HepG2 (cell line): Measurements from ENCODE around the gene LAMA5. TPM values are rescaled to one million over a fixed set of nuclear protein-coding genes. Genes with fewer than 3 reads are reported as not detected.

Experiments
- AHR ChIP-seq: IDR thresholded peaks from 2 replicates; pipeline ENCODE4 v1.6.1; 2018; ENCODE audit warnings: missing genetic modification reagents, missing compliant biosample characterization
- ARNT2 ChIP-seq: sonication (generic); formaldehyde crosslinking; IDR thresholded peaks from 2 replicates; pipeline ENCODE4 v1.8.0; 2022; ENCODE audit warnings: mild to moderate bottlenecking, low read depth, missing genetic modification reagents, moderate library complexity
- CC2D1A ChIP-seq: sonication (generic); formaldehyde crosslinking; IDR thresholded peaks from 2 replicates; pipeline ENCODE4 v1.8.1; 2023; ENCODE audit warnings: mild to moderate bottlenecking, missing genetic modification reagents
- FOXA3 ChIP-seq: IDR thresholded peaks from 2 replicates; pipeline ENCODE4 v1.6.1; 2016; ENCODE audit warnings: missing genetic modification reagents, missing compliant biosample characterization
- HIVEP1 ChIP-seq: sonication (generic); formaldehyde crosslinking; IDR thresholded peaks from 2 replicates; pipeline ENCODE4 v1.4.0; 2020; ENCODE audit warnings: mild to moderate bottlenecking, missing genetic modification reagents
- LCORL ChIP-seq, 2 experiments: fragments of 450-650 bp in 1 of 2; sonication (generic) in 1 of 2; formaldehyde crosslinking in 1 of 2; IDR thresholded peaks; 2 replicates each; pipeline versions ENCODE4 v1.5.0 to v1.6.1; 2017 to 2020; ENCODE audit warnings: antibody characterized with exemption in 1 of 2, missing genetic modification reagents in 1 of 2
- MLXIP ChIP-seq: sonication (generic); formaldehyde crosslinking; IDR thresholded peaks from 2 replicates; pipeline ENCODE4 v1.9.0; 2021; ENCODE audit warnings: missing genetic modification reagents, borderline replicate concordance
- NR2F6 ChIP-seq, 2 experiments: IDR thresholded peaks; 2 replicates each; pipeline ENCODE4 v1.6.1; 2016; ENCODE audit warnings: antibody characterized with exemption in 1 of 2, mild to moderate bottlenecking in 1 of 2
- PHF8 ChIP-seq: sonication (generic); formaldehyde crosslinking; IDR thresholded peaks from 2 replicates; pipeline ENCODE4 v1.5.0; 2020; ENCODE audit warnings: missing genetic modification reagents
- PRPF4 ChIP-seq: fragments of 200-400 bp; formaldehyde crosslinking; IDR thresholded peaks from 2 replicates; pipeline ENCODE4 v1.6.1; 2016; ENCODE audit warnings: low read length, low read depth; ENCODE audit not compliant: poor library complexity, severe bottlenecking
- SIX1 ChIP-seq: sonication (generic); formaldehyde crosslinking; IDR thresholded peaks from 2 replicates; pipeline ENCODE4 v1.4.0; 2020; ENCODE audit warnings: missing genetic modification reagents, borderline replicate concordance
- SRY ChIP-seq: sonication (generic); formaldehyde crosslinking; IDR thresholded peaks from 2 replicates; pipeline ENCODE4 v1.8.0; 2022; ENCODE audit warnings: mild to moderate bottlenecking, missing genetic modification reagents
- TIGD3 ChIP-seq: sonication (generic); formaldehyde crosslinking; IDR thresholded peaks from 2 replicates; pipeline ENCODE4 v1.5.1; 2020; ENCODE audit warnings: mild to moderate bottlenecking, missing genetic modification reagents, borderline replicate concordance
- ZFP36L1 ChIP-seq: sonication (generic); formaldehyde crosslinking; IDR thresholded peaks from 2 replicates; pipeline ENCODE4 v1.8.0; 2022; ENCODE audit warnings: mild to moderate bottlenecking, missing genetic modification reagents, moderate library complexity
- ZFP82 ChIP-seq: sonication (generic); formaldehyde crosslinking; IDR thresholded peaks from 2 replicates; pipeline ENCODE4 v1.5.1; 2020; ENCODE audit warnings: mild to moderate bottlenecking, missing genetic modification reagents, borderline replicate concordance
- ZNF264 ChIP-seq: sonication (generic); formaldehyde crosslinking; IDR thresholded peaks from 2 replicates; pipeline ENCODE4 v1.4.0; 2020; ENCODE audit warnings: missing genetic modification reagents
- ZNF274 ChIP-seq: sonication (generic); formaldehyde crosslinking; IDR thresholded peaks from 2 replicates; pipeline ENCODE4 v1.5.1; 2020; ENCODE audit warnings: mild to moderate bottlenecking, missing genetic modification reagents
- ZNF333 ChIP-seq: sonication (generic); formaldehyde crosslinking; IDR thresholded peaks from 2 replicates; pipeline ENCODE4 v1.4.0; 2020; ENCODE audit warnings: mild to moderate bottlenecking, missing genetic modification reagents, borderline replicate concordance
- ZNF335 ChIP-seq: sonication (generic); formaldehyde crosslinking; IDR thresholded peaks from 2 replicates; pipeline ENCODE4 v1.4.0; 2020; ENCODE audit warnings: missing genetic modification reagents
- ZNF549 ChIP-seq: sonication (generic); formaldehyde crosslinking; IDR thresholded peaks from 2 replicates; pipeline ENCODE4 v1.5.0; 2020; ENCODE audit warnings: missing genetic modification reagents
- ZNF629 ChIP-seq: sonication (generic); formaldehyde crosslinking; conservative IDR thresholded peaks from 2 replicates; pipeline ENCODE4 v1.5.0; 2020; ENCODE audit warnings: missing genetic modification reagents
- ZNF800 ChIP-seq: sonication (generic); formaldehyde crosslinking; IDR thresholded peaks from 2 replicates; pipeline ENCODE4 v1.4.0; 2020; ENCODE audit warnings: missing genetic modification reagents
- ZSCAN20 ChIP-seq: sonication (generic); formaldehyde crosslinking; IDR thresholded peaks from 2 replicates; pipeline ENCODE4 v1.4.0; 2020; ENCODE audit warnings: missing genetic modification reagents, mild to moderate bottlenecking, borderline replicate concordance
- polyA plus RNA-seq, 8 experiments: library from polyadenylated mRNA; depleted of rRNA in 3 of 8; stranded (reverse) in 7 of 8; unstranded in 1 of 8; fragments of >200 nt; fragmentation: Illumina TruSeq in 4 of 8; extraction: Trizol in 4 of 8; gene quantifications; 2 replicates each; pipeline versions ENCODE4 v1.2.1 to v1.2.3, GENCODE V29; 2011 to 2016; ENCODE audit warnings: low read depth in 4 of 8, missing spikeins in 1 of 8, mixed read lengths in 1 of 8; ENCODE audit not compliant: insufficient read depth in 1 of 8
- total RNA-seq, 5 experiments: library from RNA; depleted of rRNA; stranded (reverse); fragments of >200 nt; fragmentation: Illumina TruSeq; extraction: Trizol; gene quantifications; 2 replicates each; pipeline ENCODE4 v1.2.3, GENCODE V29; 2016; ENCODE audit warnings: low read depth in 1 of 5

The LAMA5 gene
- total and polyA plus RNA-seq, 2 of the 13 experiments (the other 11 are each of a cell fraction or from before 2014, with no cell fraction given): 21.0 to 44.7 TPM

GRCh38 chr20:62303340-62304226 is 63.5 kb downstream of the LAMA5 start (continued):
- no peak for TF ChIP-seq ZFP82
- TF ChIP-seq ZNF274 (CRISPR knock-in tag): no peak
- 0 out of 2 replicates have a peak, but pooled peaks have one; percentile 29 for TF ChIP-seq SIX1 (CRISPR knock-in tag)
- peak; percentile 64 for TF ChIP-seq HIVEP1 (CRISPR knock-in tag)
- peak; percentile 81; the same call in 1 of the 2 replicates for TF ChIP-seq MLXIP
- TF ChIP-seq PRPF4: no peak
- peak; percentile 24; the same call in 1 of the 2 replicates for TF ChIP-seq FOXA3 (CRISPR knock-in tag)
- peak; percentile 55; the same call in 1 of the 2 replicates for TF ChIP-seq TIGD3 (CRISPR knock-in tag)
- TF ChIP-seq ZNF335 (CRISPR knock-in tag): no peak
- TF ChIP-seq ZNF800 (CRISPR knock-in tag): peak; percentile 66
- TF ChIP-seq ZNF629 (CRISPR knock-in tag): no peak
- peak; percentile 53 for TF ChIP-seq AHR (CRISPR knock-in tag)
- no peak for TF ChIP-seq ZNF264 (CRISPR knock-in tag)
- peak; percentile 83 for TF ChIP-seq SRY (CRISPR knock-in tag)
- no peak for TF ChIP-seq CC2D1A (CRISPR knock-in tag)
- TF ChIP-seq ZNF333 (CRISPR knock-in tag): 0 out of 2 replicates have a peak, but pooled peaks have one; percentile 36
- TF ChIP-seq LCORL (IDR thresholded peaks at IDR 0.05): no peak
- 0 out of 2 replicates have a peak, but pooled peaks have one; percentile 32 for TF ChIP-seq LCORL (CRISPR knock-in tag; IDR thresholded peaks at IDR 0.05)
- no peak for TF ChIP-seq ZNF549 (CRISPR knock-in tag)
- 0 out of 2 replicates have a peak, but pooled peaks have one; percentile 24 for TF ChIP-seq ZSCAN20 (CRISPR knock-in tag)
- no peak for TF ChIP-seq ZFP36L1
- TF ChIP-seq ARNT2 (CRISPR knock-in tag): peak; percentile 53; the same call in 1 of the 2 replicates
- no peak for TF ChIP-seq NR2F6 (IDR thresholded peaks at IDR 0.05)
- peak; percentile 33; the same call in 1 of the 2 replicates for TF ChIP-seq NR2F6 (CRISPR knock-in tag; IDR thresholded peaks at IDR 0.05)
- TF ChIP-seq PHF8 (CRISPR knock-in tag): peak; percentile 3; the same call in 1 of the 2 replicates
